GM21723 (cell line): ENCODE data around the gene HNF1B.

ENCODE experiments used
- ATAC-seq: cut with Tn5 transposase; IDR thresholded peaks from one replicate; pipeline ENCODE4 v1.9.1; 2021; ENCODE audit warnings: mild to moderate bottlenecking, moderate library complexity; ENCODE audit not compliant: unreplicated experiment

HNF1B gene

DNA sequence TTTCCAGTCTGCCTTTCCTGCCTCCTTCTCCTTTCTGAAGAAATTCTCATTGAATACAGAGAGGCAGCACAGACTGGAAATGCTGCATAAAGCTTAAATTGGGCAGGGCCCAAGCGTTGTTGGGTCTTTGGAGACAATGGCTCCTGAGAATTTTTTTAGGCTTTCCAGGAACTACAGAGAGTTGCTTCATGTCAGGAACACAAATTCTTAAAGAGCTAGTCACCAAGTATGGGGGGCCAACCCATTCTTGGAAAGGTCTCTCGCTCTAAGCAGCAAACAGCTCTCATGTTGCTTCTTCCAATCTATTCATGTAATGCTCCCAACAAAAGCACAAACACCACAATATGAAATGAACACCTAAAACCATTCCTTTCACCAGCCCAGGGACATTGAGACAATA, 6.9 kb downstream of the HNF1B start:
- no peak for ATAC-seq

DNA sequence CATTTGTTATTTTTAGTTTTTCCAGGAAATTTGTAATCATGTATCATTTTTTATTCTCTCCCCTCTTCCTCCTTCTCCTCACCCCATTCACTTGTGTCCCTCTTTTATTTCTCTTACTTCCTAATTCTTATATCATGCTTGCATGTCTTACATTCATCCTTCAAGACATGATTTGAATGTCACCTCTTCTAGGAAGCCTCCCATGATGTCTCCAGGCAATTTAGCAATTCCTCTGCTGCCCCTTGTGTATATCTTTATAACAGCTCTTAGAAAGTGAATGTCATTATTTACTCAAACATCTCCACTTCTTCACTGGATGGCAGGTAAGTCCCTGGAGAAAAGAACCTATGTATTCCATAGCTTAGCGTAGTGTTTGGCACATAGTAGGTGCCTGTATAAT, 7.8 kb downstream of the HNF1B start:
- no peak for ATAC-seq

DNA sequence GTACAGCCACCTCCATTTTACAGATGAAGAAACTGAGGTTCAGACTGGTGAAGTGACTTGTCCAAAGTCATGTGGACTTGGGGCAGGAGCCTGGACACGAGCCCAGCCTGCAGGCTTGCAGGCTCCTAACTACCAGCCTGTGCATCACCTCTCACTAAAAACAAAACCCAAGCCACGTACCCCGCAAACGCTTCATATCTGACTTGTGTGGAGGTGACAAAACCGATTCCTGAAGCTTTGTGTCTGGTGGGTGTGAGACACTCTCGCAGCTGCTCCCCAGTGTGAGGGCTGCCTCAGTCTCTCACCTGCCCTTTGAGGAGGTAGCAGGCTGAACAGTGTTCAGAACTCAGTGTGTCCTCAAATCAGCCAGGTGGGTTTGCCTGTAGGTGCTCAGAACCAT, 8.4 kb downstream of the HNF1B start:
- ATAC-seq, result no peak

DNA sequence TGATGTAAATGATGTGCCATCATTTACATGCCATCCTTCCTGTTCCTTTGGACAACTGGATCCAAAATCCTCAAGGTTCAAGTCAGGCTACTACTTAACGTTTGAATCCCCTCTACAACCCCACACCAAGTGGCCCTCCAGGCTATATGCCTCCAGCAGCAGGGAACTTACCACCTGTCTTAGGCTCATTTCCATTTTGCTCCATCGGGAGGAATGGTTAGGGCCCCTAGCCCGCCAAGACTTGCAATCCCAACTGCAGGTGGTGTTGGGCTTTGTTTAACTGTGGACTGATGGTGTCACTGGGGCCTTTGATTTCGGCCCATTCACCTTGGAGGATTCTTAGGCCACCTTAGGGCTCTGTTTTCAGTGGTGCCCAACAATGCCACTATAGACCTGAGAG, 9.7 kb downstream of the HNF1B start:
- no peak for ATAC-seq

DNA sequence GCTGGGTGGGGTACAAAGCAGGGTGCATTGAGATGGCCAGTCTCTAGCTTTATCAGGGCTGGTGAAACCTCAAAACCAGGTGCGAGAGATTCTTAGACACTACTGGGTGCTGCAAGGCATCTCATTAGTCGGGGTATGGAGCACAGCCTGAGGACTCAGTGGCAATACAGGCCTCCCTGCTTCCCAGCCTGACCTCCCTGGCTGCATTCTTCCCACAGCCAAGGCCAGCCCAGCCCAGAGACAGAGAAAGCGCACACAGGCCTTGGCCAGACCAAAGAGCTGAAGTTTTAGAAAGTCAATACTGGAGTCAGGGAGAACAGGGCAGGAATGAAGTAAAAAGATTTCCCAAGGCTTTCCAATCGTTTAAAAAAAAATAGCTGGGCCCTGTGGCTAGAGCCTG, 12.5 kb downstream of the HNF1B start:
- no peak for ATAC-seq

DNA sequence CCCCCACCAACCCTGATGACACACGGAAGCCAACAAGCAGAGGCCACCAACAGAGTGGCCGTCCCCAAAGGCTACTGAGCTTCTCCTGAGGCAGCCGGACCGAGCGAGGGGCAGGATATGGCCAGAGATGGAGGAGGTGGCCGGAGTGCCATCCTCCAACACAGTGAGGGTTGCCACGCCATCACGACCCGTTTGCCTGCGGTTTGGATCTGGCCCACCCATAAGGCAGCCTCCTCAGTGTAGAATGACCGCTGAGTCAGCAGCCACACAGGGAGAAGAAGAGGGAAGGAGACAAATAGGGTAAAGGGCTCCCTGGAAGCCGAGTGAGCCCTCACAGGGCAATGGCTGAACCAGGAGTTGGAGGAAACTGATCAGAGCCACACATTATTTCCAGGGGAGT, 13.8 kb downstream of the HNF1B start:
- ATAC-seq, result no peak

DNA sequence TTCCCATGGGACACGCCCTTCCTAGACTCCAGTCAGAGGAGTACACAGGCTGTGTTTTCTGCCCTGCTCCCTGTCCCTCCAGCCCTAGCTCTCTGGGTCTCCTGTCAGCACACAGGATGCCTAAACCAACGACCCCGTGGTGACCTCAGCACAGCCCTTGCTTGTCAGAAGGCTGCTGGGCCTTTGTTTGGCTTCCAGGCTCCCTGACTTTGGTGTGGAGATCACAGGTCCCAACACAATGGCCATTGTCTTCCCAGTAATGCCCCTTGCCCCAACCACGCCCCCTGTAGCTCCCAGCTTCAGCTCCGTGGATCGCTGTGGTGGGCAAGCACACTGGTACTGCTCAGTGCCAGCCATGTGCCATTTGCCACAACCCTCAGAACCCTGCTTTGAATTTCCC, 15.0 kb downstream of the HNF1B start:
- no peak for ATAC-seq

DNA sequence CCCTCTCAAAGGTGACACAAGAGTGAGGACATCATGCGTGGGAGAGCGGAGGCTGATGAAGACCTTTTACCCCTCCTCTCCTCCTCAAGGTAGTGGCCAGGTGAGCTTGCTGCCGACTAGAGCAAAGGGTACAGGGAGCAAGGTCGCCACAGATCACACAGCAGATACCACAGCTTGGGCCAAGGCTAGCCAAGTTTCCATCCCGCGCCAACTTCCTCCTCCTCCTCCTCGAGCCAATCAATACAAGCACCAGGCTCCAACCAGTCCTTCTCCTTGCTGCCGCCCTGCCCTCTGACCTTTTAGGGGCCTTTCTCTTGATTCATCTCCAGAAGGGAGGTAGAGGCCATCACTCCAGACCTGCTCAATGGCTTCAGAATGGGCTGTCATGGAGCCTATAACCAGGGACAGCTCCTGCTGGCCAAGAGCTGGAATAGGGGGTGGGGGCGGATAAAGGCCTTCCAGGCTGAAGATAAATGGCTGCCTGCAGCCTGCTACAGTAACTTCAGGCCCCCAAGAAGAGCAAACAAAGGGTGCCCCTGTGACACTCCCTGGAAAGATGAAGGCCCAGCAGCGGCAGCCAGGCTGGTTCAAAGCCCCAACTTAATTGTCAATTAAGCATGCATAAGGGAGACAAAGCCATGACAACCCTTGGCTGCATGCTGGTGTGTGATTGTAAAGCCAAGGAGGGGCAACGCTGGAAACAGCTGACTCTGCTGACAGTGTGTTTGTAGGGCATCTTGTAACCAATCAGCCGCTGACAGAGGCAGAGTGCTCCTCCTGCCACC, 17.8 kb downstream of the HNF1B start:
- ATAC-seq, result no peak

DNA sequence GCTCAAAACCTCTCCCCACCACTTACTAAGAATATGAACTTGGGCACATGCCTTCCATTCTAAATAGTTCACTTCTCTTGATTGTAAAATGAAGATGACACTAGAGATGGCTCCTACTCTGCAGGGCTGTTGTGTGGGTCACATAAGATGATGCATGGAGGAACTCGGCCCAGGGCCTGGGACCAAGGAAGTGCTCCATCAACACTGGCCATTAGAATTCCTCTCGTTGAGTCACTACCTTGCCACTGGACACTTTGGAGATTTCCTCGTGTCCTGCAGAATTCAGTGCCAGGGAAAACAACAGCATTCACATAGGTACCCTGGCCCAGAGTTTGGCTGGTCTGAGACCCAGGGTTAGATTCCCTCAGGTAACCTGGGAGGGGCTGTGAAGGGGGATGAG, 18.6 kb downstream of the HNF1B start:
- no peak for ATAC-seq

DNA sequence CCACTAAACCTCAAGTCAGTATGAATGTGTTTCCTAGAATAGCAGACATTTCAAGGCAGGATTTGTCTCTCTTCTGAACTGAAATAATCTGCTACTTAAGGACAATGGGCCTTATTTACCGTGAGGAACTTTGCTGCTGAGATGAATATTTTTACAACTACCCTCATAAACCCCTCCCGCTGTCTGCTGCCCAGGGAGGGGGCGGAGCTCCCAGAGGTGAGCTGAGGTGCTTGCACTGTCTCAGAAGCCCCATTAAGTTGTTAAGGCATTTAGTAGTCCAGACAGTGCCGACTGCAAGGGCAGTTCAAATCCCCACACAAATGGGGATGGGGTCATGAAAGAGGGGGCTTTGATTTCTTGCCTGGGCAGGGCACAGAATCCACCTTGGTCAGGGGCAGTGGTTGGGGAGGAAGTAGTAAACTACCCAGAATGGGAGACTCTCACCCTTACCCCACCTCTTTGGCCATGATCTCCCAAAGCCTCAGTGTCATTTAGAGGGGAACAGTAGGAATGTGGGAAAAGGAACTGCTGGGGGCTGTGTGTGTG, 19.2 kb downstream of the HNF1B start:
- ATAC-seq, result no peak

DNA sequence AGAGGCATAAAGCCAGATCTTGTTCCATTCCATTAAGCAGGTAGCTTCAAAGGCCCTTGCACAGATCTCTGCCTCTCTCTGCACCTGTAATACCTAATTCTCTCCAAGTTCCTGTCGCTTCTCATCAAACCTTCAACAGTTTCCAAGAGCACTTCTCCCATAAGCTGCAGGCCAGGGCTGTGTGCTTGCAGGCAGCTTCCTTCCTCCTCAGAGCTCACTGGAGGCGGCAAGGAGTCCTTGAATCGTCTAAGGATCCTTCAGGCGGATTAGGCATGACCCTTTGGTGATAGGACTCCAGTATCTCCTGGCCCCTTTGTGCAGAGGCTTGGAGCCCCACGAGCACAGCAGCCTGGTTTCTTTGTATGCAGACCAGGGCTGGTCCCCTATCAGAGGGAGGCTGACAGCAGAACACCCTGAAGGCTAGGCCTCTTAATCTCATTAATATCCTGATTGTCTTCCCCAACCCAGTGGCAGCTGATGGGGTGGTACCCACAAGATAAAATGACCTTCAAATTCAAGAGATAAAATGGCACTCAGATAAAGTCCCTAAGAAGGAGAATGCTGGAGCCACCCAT, 19.8 kb downstream of the HNF1B start:
- ATAC-seq, result no peak

DNA sequence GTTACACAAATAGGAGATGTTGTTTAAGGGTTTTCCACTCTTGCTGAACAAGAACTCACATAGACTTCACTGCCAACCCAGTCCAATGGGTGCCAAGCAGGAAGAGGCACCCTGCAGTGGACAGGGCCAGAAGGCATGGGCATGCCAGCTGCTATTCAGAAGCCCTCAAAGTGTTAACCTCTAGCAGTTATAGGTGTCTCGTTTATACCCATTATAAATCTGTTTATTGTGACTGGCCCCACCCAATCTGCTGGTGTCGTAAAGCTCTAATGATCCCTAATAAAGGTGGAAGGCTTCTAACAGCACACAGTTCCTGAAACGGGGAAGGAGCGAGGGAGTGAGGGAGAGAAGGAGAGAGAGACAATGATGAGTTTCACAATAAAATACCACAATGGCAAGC, 23.9 kb downstream of the HNF1B start:
- ATAC-seq, result no peak

DNA sequence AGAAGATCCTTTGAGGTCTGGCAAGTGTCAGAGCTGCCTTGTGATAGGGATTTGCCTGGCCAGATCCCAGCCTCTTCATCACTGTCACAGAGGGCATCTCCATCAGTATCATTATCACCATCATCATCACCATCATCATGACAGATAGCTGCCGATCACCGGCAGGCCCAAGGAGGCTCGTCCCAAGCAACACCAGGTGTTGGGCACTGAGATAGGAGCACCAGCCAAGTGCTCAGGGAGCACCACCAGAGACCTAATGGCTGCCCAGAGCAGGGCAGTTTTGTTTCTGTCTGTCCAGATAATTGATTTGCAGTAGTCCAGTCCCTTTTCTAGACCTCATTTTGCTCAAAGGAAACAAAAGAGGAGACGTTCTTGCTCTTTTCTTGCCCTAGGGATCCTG, 25.0 kb downstream of the HNF1B start:
- no peak for ATAC-seq

DNA sequence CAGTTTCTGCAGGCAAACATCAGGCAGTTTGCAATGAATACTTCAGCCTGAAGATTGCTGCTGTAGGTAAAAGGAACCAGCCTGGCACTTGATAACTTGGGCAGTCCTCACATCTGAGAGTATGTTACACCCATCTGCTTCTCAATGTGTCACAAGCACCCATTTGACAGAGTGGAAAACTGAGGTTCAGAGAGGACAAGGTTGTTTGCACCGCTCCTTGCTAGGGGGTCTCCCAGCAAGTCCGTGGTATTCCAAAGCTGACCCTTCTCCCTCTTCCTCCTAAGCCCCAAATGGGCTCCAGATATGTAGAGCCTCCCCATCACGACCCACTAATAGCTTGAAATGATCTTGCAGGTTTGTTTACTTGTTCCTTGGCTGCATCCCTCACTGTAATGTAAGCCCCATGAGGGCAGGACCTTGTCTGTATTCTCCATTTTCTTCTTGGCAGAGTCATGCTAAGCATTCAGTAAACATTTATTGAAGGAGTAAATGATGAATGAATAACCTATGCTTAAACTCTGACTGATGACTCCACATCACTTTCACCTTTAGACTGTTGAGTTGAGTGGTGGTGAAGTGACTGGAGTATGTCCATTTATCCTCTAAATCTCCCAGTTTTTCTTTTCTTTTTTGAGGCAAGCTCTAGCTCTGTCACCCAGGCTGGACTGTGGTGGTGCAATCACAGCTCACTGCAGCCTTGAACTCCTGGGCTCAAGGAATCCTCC, 26.4 kb downstream of the HNF1B start:
- no peak for ATAC-seq

DNA sequence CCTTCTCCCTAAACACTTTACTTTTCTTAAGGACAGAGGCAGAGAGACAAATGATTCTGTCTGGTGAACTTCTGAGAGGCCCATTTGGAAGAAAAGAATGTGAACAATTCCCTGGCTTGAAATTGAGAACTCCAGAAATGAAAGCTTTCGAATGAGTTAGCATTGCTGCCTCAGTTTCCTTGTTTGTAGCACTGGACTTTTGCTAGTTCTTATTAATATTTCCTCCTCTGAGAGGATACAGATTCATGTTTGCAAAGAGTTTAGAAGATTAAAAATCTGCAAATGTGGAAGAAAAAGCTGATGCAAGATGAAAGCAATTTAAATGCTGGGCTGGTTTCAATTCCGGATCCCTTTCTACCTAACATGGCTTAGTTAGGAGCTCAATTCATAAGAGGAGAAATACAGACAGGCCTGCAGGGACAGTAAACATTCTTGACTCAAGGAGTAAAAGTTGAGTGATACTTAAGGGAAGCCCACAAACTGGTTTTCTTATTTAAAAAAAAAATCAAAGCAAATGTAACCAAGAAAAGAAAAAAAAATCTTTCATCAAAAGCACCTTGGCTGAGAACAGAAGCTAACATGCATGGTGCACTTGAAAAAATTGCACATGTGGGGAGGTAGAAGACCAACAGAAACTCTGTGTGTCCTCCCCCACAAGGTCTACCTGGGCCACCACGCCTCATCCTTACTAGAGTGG, 27.1 kb downstream of the HNF1B start:
- ATAC-seq, result no peak

DNA sequence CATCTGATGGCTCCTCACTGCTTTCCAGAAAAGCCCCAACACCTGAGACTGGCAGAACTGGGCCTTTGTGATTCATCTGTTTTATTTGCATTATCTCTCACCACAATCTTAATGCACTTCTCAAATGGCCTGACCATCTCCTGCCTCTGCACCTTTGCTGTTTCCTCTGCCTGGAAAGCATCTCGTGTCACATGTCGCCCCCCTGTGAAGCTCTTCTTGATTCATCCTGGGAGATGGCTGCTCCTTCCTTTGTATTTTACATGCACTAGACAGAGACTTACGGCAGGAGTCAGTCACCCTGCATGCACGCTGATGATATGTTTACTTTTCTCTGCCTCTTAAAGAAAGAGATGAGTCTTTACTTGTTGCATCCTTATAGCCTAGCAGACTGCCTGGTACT, 30.0 kb downstream of the HNF1B start:
- no peak for ATAC-seq

DNA sequence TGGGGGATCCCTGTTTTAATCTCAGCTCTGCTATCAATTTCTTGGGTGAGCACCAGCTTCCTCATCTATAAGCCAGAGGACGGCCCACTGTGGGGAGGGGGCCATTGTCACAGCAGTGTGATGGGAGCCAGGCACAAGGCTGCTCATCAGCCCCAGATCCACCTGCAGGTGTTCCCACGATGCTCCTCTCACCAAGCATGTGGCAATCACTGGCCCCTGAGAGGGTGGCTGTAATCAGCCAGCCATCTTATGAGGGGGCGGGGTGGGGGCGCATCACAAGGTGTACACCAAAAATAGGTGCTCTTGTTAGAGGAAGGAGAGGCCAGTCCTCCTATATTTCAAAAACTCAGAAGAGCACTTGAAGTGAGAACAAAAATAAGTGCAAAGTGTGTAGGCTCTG, 31.2 kb downstream of the HNF1B start:
- ATAC-seq, result no peak

DNA sequence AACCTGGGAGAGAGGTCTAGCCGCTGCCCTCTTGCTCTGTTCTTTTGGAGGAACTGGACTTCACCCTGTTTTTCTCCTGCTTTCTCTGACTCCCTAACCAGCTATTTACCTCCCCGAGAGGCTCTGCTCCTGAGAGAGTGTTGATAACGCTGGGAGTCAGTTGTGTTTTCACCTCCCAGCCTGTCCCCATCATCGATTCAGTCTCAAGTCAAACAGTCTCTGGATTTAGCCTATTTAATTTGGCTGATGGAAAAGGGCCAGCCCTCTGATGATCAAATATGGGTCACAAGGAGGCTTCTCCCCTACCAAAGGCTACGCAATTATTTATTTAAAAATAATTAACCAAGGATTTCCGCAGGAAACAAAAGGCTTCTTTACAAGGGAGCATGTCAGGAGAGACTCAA, 31.8 kb downstream of the HNF1B start:
- no peak for ATAC-seq

DNA sequence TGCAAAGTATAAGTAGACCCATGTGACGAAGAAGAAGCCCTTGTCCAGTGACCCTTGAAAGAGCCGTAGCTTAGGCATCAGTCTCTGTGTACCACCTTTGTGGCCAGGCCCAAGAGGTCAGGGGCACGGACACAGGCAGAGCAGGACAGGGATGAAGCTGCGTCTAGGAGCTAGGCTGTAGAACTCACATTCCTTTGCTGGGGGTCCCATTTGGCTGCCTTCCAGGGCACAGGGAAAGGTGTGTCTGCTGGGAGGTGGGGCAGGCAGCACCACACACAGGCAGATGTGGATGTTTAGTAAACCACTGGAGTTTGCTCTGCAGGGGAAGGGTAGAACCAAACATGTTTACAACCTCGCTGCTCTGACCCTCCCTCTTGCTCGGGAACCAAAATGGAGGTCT, 33.7 kb downstream of the HNF1B start:
- ATAC-seq, result no peak

DNA sequence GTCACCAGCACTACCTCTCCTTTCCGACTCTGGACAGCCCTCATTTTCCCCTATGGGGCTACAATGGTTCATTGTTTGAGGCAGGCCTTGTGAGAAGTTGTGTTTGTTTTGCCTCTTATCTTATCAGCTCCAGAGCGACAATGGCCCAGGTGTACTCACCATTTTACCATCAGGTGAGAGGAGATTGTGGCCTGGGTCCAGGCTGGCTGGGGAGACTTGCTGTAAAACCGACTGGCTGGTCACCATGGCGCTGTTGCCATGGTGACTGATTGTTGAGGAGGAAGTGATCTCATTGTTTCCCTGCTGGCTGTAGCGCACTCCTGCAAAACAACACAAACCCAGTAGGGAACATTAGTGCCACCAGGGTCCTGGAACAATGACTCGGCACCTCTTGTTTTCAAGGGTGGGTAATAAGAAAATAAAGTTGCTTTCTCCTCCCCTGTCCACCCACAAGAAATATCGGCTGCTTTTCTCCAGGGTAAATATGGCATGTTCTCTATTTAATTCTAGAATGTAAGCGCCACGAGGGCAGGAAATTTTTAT, 34.4 kb downstream of the HNF1B start:
- ATAC-seq, result no peak

DNA sequence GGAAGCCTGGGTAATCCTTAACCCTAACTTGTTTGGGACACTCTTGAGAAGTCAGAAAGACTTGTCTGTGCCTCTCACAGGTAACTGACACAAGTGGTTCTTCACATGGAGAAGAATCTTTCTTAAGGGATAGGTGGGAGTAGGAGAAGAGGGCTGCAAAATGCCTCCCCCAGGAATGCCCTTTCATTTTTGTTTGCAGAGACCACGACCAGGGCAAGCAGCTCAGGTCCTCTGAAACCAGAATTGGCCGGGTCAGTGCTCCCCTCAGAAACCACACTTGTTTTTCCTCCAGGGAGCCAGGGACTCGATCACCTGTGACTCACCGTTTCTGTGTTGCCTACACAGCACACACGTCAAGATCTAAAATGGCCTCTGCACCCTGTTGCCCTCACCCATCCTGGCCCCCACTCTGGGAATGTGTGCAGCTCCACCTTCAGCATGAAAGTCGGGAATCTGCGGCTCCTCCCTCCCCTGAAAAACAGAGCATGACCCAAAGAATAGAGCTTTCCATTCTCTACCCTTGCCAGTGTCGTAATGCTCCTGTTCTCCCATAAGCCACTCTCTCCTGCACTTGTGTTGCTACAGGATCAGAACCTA, 36.1 kb downstream of the HNF1B start:
- no peak for ATAC-seq
